Measurements from ENCODE around the gene SPATS2L. TPM values are rescaled to one million over a fixed set of nuclear protein-coding genes. Genes with fewer than 3 reads are reported as not detected.

SPATS2L gene
- total and polyA plus RNA-seq, 9 donors, result 36.5 to 93.0 (median 70.6) TPM

- intact Hi-C loops (cut with DNase I), result no loop called here
- Histone ChIP-seq H3K4me1 (ENCODE audit: insufficient read depth) (peaks cover 28% of the 10 kb centered on the region), H3K27me3 (no peaks in the 10 kb centered on the region), H3K4me3 (no peak overlapping the region), H3K27ac (peak overlapping the region; percentile 43 to 63), H3K36me3 (no peaks in the 10 kb centered on the region), H3K9me3 (no peaks in the 10 kb centered on the region)
- no peak for TF ChIP-seq EP300 (IDR thresholded peaks at IDR 0.05)
- no peak for TF ChIP-seq CTCF (IDR thresholded peaks at IDR 0.05)
- no peak for TF ChIP-seq POLR2A (IDR thresholded peaks at IDR 0.05)
- WGBS, 3 donors, result 13 to 25% (median 15%) methylated on average over 7 of the region's 7 CpGs
- DNase-seq, result no peak
Measured at GRCh38 chr2:200378652-200379290, 72.3 kb downstream of the SPATS2L start.

- WGBS, 3 donors, result 78 to 88% (median 86%) methylated on average over 5 of the region's 5 CpGs
- DNase-seq, result no peak
- Histone ChIP-seq H3K36me3 (no peaks in the 10 kb centered on the region), H3K9me3 (no peaks in the 10 kb centered on the region), H3K4me1 (ENCODE audit: insufficient read depth) (peaks cover 28% of the 10 kb centered on the region), H3K27ac (peak overlapping the region in 1 of 2 donors; percentile 63), H3K27me3 (no peaks in the 10 kb centered on the region), H3K4me3 (no peak overlapping the region)
- intact Hi-C loops (cut with DNase I), result no loop called here
- TF ChIP-seq POLR2A (IDR thresholded peaks at IDR 0.05) (no peak), CTCF (IDR thresholded peaks at IDR 0.05) (no peak), EP300 (IDR thresholded peaks at IDR 0.05) (no peak)
Measured at GRCh38 chr2:200379481-200380090, 73.1 kb downstream of the SPATS2L start.

GRCh38 chr2:200380091-200380561 is 73.6 kb downstream of the SPATS2L start:
- no peak overlapping the region for H3K4me3 ChIP-seq
- H3K9me3 ChIP-seq, result no peaks in the 10 kb centered on the region
- no peak for DNase-seq
- TF ChIP-seq POLR2A (IDR thresholded peaks at IDR 0.05) (no peak), EP300 (IDR thresholded peaks at IDR 0.05) (no peak), CTCF (IDR thresholded peaks at IDR 0.05) (no peak)
- no peaks in the 10 kb centered on the region for H3K27me3 ChIP-seq
- 87 to 90% (median 90%) methylated on average over 9 of the region's 9 CpGs for WGBS, 3 donors
- no peak overlapping the region for H3K27ac ChIP-seq
- H3K4me1 ChIP-seq (ENCODE audit: insufficient read depth), result peaks cover 28% of the 10 kb centered on the region
- H3K36me3 ChIP-seq, result no peaks in the 10 kb centered on the region
- intact Hi-C loops (cut with DNase I), result no loop called here

- peaks cover 28% of the 10 kb centered on the region for H3K4me1 ChIP-seq (ENCODE audit: insufficient read depth)
- 60 to 68% (median 62%) methylated on average over 5 of the region's 5 CpGs for WGBS, 3 donors
- H3K27ac ChIP-seq, result no peak overlapping the region
- no peaks in the 10 kb centered on the region for H3K36me3 ChIP-seq
- intact Hi-C loops (cut with DNase I), result no loop called here
- no peak overlapping the region for H3K4me3 ChIP-seq
- no peak for DNase-seq
- no peak for TF ChIP-seq POLR2A (IDR thresholded peaks at IDR 0.05)
- H3K9me3 ChIP-seq, result no peaks in the 10 kb centered on the region
- no peaks in the 10 kb centered on the region for H3K27me3 ChIP-seq
Measured at GRCh38 chr2:200380833-200381542, 74.5 kb downstream of the SPATS2L start.

Data from ovary (tissue), 9 donors.